ENCODE measurements around the gene ZNF850. TPM values are rescaled to one million over a fixed set of nuclear protein-coding genes. Genes with fewer than 3 reads are reported as not detected.

Gene ZNF850
- 1.4 TPM for total RNA-seq (2021; ENCODE audit: unreplicated experiment)
- 0.22 and 0.39 TPM in 2 replicates for polyA plus RNA-seq (2012)
- Bru-seq, nascent RNA, result percentile 31 among the genes with signal in this experiment
- BruChase-seq, experiment 1, labeled RNA remaining after a 6-hour chase, result percentile 29 among the genes with signal in this experiment
- percentile 37 among the genes with signal in this experiment for BruChase-seq, experiment 2, labeled RNA remaining after a 2-hour chase
- long read RNA-seq, partial matches to known transcripts, result 0 of 1 reads
- long read RNA-seq, other reads (novel, unspliced or antisense), result 1 of 1 reads

GRCh38 chr19:36772311-36773222 lies at the start of gene ZNF850:
TSS of gene ZNF850 (minus strand) at chr19:36772807. CDS start at chr19:36762606, 10,201 bp downstream.
- BruUV-seq (replicated peaks), result TSS peak; percentile 84

More at GRCh38 chr19:36772311-36773222, at the start of gene ZNF850:
- H3K9me2 ChIP-seq (ENCODE audit: insufficient read depth), result no peaks in the 10 kb centered on the region
- peak within 1 kb of the TSS; percentile 36; the same call in 1 of the 2 replicates for H3K27ac ChIP-seq (ENCODE audit: low read depth, low read length)
- H3K4me2 ChIP-seq (ENCODE audit: low read length), result peak within 1 kb of the TSS; percentile 68
- no peaks in the 10 kb centered on the region for H4K20me1 ChIP-seq (ENCODE audit: insufficient read depth)
- ChIA-PET RAD21 (ENCODE audit: low non-redundant PET in 1 of 2, low total read pairs in 2 of 2, uncharacterized antibody in 2 of 2, unreplicated experiment in 2 of 2) (no interaction called here), POLR2A (no interaction called here), CTCF (no interaction called here)
- H3K4me3 ChIP-seq (replicated peaks in 1 of 2; ENCODE audit: low read depth in 1 of 2, low read length in 2 of 2), result peak within 1 kb of the TSS; percentile 57 to 59
- H3K27me3 ChIP-seq (ENCODE audit: insufficient read depth, low read length), result no peaks in the 10 kb centered on the region
- peak within 1 kb of the TSS; percentile 55 for H3K9ac ChIP-seq (ENCODE audit: low read length)
- intact Hi-C loops (cut with micrococcal nuclease), result no loop called here
- no peaks in the 10 kb centered on the region for H3K4me1 ChIP-seq (ENCODE audit: control insufficient read depth in 1 of 2, insufficient read depth in 2 of 2, low read length in 2 of 2)
- no peak within 1 kb of the TSS for H2AFZ ChIP-seq (ENCODE audit: low read depth, low read length, poor library complexity, severe bottlenecking)
- no peaks in the 10 kb centered on the region for H3K79me2 ChIP-seq (ENCODE audit: insufficient read depth, low read length)
- DNase-seq (ENCODE audit: low read depth, low spot score) (peak; percentile 66), ATAC-seq (peak; percentile 96)
- H3K36me3 ChIP-seq (ENCODE audit: control insufficient read depth in 1 of 2, insufficient read depth in 2 of 2, low read length in 2 of 2), result no peaks in the 10 kb centered on the region
- peaks cover 8 to 14% of the 10 kb centered on the region in 2 experiments; a peak in 2 of 4 replicates for H3K9me3 ChIP-seq (ENCODE audit: control insufficient read depth in 1 of 2, insufficient read depth in 1 of 2, low read depth in 1 of 2, low read length in 2 of 2)
- TF ChIP-seq ZFX (IDR thresholded peaks at IDR 0.05) (no peak), EGR1 (IDR thresholded peaks at IDR 0.05; ENCODE audit: low read depth) (no peak), EZH2 (IDR thresholded peaks at IDR 0.05) (no peak), ZBTB33 (IDR thresholded peaks at IDR 0.05; ENCODE audit: extremely low read depth, insufficient replicate concordance, low read length) (peak; percentile 90), MAX (IDR thresholded peaks at IDR 0.05) (peak; percentile 37; the same call in 1 of the 2 replicates), POLR2AphosphoS5 (IDR thresholded peaks at IDR 0.05; ENCODE audit: low read depth, low read length) (no peak)

Data from HCT116 (cell line).